Measurements from ENCODE around the gene ANKRD33B. TPM values are rescaled to one million over a fixed set of nuclear protein-coding genes. Genes with fewer than 3 reads are reported as not detected.

The ANKRD33B gene
- total and polyA plus RNA-seq, 9 of the 15 experiments (the other 6 are each of a cell fraction or from before 2014, with no cell fraction given) = 0.10 to 1.7 (median 0.40) TPM

GRCh38 chr5:10602031-10602806, 38.3 kb downstream of the ANKRD33B start (continued):
- TF ChIP-seq ZNF277 (CRISPR knock-in tag; IDR thresholded peaks at IDR 0.05; ENCODE audit: borderline replicate concordance) = no peak
- no peak for TF ChIP-seq HIVEP1 (CRISPR knock-in tag; IDR thresholded peaks at IDR 0.05)
- no peak for TF ChIP-seq NCOA2 (IDR thresholded peaks at IDR 0.05; ENCODE audit: partially characterized antibody in 2 of 2)
- peak; percentile 83 for TF ChIP-seq L3MBTL2 (IDR thresholded peaks at IDR 0.05)
- no peak for TF ChIP-seq BRD4 (IDR thresholded peaks at IDR 0.05)
- peak; percentile 59; the same call in 1 of the 2 replicates for TF ChIP-seq ESRRA (IDR thresholded peaks at IDR 0.05; ENCODE audit: borderline replicate concordance, low read depth)
- no peak for TF ChIP-seq HDAC8 (tag; IDR thresholded peaks at IDR 0.05)
- TF ChIP-seq EZH2 (IDR thresholded peaks at IDR 0.05; ENCODE audit: borderline replicate concordance, low read depth, low read length) = no peak
- no peak for TF ChIP-seq PBX2 (CRISPR knock-in tag; IDR thresholded peaks at IDR 0.05; ENCODE audit: low read depth)
- no peak; the same call in 1 of the 2 replicates for TF ChIP-seq PBX2 (tag; conservative IDR thresholded peaks at IDR 0.05; ENCODE audit: low read depth)
- TF ChIP-seq CBX2 (IDR thresholded peaks at IDR 0.05; ENCODE audit: insufficient read depth, low read length, poor library complexity, severe bottlenecking) = no peak
- TF ChIP-seq CHD4 (IDR thresholded peaks at IDR 0.05; ENCODE audit: insufficient read depth, insufficient replicate concordance, low read depth, low read length, poor library complexity, severe bottlenecking) = no peak
- no peak for TF ChIP-seq MBD1 (CRISPR knock-in tag; IDR thresholded peaks at IDR 0.05)
- TF ChIP-seq NCOA1 (IDR thresholded peaks at IDR 0.05; ENCODE audit: low read depth) = no peak; the same call in 1 of the 2 replicates
- TF ChIP-seq ZNF23 (CRISPR knock-in tag; IDR thresholded peaks at IDR 0.05) = no peak
- TF ChIP-seq CLOCK (CRISPR knock-in tag; IDR thresholded peaks at IDR 0.05; ENCODE audit: borderline replicate concordance) = no peak

Data from K562 (cell line).